Measurements from ENCODE around the gene EIF3K.

EIF3K gene

DNA sequence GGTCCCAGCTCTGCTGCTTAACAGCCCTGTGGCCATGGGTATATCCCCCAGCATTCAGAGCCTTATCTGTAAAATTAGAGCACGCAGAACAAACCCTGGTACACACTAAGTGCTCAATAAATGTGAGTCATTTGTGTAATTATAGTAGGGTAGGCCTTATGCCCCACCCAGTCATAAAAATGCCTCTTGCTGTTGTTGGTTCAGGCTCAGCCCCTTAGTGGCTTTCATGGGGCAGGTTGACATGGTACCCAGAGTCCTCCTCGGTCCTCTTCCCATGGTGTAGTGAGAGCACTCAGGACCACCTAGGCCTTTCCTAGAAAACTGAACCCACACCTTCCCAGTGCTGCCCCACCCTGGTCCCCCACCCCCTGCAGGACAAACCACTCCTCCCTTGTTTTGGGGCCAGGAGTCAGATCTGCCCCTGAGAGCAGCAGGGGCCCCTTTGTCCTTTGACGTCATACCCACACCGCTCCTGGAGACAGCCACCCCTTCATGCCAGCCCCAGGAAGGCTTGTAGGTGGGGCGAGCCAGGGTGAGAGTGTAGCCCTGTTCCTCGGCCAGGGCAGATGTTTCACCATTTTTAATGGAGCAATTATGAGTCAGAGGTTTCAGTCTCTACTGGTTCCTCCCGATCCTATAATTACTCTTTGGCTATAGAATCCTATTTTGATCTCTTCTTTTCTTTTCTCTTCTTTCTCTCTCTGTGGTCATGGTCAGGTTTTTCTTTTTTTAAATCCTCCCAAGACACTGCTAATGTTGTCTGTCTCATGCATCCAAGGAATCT is 65.3 kb downstream of the EIF3K start:
- no peak for DNase-seq (ENCODE audit: low spot score)

DNA sequence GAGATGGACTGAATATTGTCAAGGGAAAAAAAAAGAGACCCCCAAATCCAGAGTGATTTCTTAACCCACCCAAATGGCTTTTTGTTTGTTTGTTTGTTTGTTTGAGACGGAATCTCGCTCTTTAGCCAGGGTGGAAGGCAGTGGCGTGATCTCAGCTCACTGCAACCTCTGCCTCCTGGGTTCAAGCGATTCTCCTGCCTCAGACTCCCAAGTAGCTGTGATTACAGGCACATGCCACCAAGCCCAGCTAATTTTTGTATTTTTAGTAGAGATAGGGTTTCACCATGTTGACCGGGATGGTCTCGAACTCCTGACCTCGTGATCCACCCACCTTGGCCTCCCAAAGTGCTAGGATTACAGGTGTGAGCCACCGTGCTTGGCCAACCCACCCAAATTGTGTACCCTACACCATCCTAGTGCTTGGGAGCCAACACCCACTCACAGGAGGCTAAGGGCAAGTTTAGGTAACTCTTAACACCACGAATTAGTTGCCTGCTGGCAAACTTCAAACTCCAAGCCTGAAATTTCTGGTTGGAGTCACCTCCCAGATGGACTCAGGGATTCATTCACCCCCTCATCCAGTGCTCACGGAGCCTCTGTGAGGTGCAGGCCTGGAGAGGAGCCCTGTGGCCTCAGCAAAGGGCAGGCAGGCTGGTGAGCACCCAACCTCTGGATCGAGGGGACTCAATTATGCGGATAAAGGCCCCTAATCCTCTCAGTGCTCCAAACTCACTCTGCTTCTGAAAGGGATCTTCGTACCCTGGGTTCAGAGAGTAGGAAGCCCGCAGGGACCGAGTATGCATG is 66.1 kb downstream of the EIF3K start:
- DNase-seq (ENCODE audit: low spot score) = no peak

DNA sequence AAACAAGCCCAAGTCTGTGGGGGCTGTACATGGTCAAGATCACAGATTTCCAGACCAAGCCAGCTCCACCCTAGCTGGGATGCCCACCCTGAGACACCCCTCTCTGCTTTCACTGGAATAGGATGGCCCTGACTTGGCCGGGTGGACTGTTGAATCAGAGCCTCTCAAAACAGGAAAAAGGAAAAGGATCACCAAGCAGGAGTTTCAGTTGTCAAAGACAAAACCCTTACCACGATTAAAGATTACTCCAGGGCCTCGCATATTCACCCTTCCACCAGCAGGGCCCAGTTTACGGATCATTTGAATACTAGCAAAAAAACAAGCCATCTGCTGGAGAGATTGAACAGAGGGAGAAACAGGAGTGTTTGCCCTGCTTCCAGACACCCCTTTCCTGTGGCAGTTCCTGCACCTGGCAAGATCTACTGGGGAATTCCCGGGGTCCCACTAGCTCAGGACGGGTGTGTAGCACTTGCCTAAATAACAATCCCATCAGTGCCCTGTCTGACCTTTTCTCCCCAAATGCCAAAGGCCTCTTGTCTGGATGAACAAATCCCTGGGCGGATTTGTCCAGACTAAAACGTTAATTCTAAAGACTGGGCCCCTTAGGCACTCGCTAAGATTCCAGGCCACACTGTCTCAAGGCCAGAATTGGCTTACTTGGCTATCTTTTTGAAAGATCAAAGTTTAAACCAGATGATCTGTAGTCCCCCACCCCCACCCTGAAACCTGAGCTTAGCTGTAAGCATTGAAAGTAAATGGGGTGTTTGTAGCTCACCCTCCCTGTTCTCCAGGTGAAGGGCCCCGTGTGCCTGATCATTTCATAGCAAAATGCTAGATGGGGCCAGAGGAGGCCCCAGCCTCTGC is 66.9 kb downstream of the EIF3K start:
- DNase-seq (ENCODE audit: low spot score) = no peak

DNA sequence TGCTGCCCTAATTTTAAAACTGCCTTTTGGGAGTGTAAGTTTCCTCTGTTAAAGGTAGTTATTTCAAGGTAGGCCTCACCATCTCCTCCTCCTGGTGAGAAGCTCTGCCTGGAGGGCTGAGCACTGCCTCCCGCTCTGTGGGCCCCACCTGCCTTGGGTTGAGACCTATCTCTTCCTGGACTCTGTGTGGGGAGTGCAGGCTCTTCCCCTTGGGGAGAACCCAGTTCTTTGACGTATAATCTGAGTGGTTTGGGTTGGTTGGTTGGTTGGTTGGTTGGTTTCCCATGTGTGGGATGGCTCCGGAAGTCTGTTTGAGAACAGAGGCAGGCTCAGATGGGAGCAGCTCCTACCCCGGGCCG is 67.5 kb downstream of the EIF3K start:
- no peak for DNase-seq (ENCODE audit: low spot score)
